ELF-1 (cell line): ENCODE data around the gene SIRT6.
"Not testable (repeated sequence)": the region's sequence is repeated elsewhere in the genome, so short reads cannot be mapped to it uniquely, and the experiment has no call there.

Source experiments
- DNase-seq: peaks from one replicate; pipeline ENCODE4 v3.0.0-alpha.2; 2016; ENCODE audit warnings: low read depth, low spot score

SIRT6 gene

DNA sequence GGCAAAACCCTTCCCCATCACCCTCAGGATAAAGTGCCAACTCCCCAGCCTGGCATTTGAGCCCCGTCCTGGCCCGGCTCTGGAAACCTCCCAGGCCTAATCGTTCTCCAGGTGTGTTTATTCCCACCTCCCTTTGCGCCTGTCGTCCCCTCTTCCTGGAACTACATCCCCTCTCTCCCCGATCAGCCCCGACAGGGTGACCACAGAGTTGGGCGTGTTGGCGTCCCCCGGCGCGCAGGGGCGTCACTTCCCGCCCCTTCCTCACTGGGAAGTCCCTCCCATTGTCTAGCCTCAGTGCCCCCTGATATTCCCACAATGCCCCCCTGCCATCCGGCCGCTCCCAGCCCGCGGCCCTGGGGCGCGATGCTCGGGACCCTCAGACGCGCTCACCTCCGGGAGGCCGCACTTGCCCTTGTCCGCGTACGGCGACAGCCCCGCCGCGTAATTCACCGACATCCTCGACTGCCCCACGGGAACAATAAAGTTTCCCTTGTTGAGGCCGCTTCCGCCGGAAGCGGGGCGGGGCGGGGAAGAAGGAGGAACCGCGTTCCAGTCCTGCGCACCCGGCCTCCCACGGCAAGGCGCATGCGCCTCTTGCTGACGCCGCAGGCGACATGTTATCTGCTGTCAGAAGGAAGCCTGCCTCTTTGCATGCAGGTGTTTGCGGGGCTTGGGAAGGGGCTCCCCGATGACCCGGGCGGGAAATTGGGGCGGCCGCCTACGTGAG is at the start of gene SIRT6, which contains the start of gene ANKRD24:
SIRT6 (minus strand) TSS at position 480 of the 727 bp plus-strand sequence; CDS start at position 456, 24 bp downstream.
ANKRD24 (plus strand) TSS at position 606 of the 727 bp plus-strand sequence. CDS start 3,737 bp downstream, outside the sequence.
- DNase-seq: peak; percentile 97

DNA sequence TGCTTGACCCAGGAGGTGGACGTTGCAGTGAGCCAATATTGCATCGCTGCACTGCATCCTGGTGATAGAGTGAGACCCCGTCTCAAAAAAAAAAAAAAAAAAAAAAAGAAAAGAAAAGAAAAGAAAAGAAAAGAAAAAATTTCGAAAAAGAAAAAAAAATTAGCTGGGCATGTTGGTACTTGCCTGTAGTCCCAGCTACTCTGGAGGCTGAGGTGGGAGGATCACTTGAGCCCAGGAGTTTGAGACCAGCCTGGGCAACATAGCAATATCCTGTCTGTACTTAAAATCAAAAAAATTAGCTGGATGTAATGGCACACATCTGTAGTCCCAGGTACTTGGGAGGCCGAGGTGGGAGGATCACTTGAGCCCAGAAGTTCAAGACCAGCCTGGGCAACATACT is 49.8 kb upstream of the SIRT6 start:
- not testable (repeated sequence) for DNase-seq

DNA sequence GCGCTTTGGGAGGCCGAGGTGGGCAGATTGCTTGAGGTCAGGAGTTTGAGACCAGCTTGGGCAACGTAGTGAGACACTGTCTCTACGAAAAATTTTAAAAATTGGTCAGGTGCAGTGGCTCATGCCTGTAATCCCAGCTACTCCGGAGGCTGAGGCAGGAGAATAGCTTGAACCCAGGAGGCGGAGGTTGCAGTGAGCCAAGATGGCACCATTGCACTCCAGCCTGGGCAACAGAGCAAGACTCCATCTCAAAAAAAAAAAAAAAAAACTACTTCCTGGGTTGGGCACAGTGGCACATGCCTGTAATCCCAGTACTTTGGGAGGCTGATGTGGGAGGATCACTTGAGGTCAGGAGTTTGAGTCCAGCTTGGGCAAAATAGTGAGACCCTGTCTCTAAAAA is 49.2 kb upstream of the SIRT6 start:
- not testable (repeated sequence) for DNase-seq

DNA sequence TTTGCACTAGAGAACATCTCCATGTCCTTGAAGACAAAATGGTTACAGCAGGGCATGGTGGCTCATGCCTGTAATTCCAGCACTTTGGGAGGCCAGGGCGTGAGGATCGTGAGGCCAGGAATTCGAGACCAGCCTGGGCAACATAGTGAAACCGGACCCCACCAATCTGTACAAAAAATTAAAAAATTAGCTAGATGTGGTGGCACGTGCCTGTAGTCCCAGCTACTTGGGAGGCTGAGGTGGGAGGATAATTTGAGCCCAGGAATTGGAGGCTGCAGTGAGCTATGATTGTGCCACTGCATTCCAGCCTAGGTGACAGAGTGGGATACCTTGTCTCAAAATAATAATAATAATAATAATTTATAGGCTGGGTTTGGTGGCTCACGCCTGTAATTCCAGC is 47.9 kb upstream of the SIRT6 start:
- DNase-seq: not testable (repeated sequence)

DNA sequence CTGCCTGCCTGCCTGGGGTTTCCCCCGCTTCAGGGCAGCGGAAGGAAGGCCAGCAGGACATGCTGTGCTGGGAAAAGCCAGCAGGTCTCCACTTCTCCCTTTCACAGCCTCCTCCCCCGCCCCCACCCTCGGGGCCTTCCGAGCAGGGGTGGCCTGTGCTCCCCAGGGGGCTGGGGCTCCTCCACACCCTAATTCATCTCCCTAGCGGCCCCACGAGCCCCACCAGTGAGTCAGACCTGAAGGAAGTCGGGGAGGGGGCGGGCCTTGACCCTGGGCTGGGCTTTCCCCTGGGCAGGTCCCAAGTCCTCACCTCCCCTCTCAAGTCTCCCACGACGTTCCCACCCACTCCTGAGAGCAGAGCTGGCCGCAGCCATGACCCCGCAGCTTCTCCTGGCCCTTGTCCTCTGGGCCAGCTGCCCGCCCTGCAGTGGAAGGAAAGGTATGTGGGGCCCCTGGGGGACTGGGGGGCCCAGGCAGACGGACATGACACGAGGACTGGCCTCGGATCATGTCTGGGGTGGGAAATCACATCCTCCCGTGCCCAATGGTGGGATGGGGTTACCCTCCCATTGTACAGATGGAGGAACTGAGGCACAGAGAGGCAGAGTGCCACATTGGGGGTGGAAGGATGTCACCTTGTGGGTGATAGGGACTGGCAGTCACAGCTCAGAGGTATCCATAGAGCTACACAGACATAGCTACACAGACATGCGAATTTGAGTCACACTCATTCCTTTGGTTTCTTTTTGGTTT is 47.0 kb upstream of the SIRT6 start, which contains the start of gene EBI3:
EBI3 (plus strand) TSS at position 345 of the 753 bp plus-strand sequence; CDS start at position 373, 28 bp downstream.
- peak; percentile 30 for DNase-seq

DNA sequence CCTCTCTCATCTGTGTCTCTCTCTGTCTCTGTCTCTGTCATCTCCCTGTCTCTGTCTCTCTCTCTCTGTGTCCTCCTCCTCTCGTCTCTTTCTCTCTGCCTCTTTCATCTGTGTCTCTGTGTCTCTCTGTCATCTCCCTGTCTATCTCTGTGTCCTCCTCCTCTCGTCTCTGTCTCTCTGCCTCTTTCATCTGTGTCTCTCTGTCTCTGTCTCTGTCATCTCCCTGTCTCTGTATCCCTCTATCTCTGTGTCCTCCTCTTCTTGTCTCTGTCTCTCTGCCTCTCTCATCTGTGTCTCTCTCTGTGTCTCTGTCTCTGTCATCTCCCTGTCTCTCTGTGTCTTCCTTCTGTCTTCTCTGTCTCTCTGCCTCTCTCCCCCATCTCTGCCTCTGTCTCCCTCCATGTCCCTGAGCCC is 46.4 kb upstream of the SIRT6 start:
- DNase-seq: no peak

DNA sequence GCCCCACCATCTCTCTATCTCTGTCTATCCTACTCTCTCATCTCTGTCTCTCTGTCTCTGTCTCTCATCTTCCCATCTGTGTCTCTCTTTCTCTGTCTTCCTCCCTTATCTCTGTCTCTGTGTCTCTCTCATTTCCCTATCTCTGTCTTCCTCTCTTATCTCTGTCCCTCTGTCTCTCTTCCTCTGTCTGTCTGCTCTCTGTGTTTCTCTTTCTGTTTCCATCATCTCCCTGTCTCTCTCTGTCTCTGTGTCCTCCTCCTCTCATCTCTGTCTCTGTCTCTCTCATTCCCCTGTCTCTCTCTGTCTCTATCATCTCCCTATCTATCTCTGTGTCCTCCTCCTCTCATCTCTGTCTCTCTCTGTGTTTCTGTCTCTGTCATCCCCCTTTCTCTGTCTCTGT is 45.4 kb upstream of the SIRT6 start:
- no peak for DNase-seq

DNA sequence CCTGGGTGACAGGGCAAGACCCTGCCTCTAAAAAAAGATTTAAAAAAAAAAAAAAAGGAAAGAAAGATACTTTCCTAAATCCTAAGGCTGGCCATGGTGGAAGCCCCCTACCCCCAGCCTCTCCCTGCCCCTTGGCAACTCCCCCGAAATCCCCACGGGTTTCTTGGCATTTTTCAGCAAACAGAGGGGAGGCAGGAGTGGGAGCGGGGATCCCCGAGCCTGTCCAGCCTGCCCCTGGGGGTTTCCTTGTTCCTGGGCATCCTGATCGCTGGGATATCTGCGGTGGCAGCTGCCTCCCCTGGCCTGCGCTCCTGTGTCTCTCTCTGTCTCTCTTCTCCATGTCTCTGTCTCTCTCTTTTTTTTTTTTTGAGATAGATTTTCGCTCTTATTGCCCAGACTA is 43.5 kb upstream of the SIRT6 start:
- no peak for DNase-seq

DNA sequence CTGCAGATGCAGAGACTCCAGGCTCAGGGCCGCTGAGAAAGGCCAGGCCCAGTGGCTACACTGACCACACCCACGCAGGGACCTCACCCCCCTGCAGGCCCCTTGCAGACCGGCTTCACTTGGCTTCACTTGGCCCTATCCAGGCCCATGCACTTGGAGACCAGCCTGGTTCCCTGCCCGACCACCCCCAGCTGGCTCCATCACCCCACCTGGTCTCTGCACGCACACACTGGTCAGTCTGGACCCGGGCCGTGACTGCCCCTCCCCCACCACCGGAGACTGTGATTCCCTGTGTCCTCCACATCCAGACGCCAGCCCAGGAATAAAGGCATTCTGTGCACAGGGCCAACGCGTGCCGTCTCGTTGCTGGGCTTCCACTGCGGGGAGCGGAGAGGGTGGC is 42.1 kb upstream of the SIRT6 start:
- no peak for DNase-seq

DNA sequence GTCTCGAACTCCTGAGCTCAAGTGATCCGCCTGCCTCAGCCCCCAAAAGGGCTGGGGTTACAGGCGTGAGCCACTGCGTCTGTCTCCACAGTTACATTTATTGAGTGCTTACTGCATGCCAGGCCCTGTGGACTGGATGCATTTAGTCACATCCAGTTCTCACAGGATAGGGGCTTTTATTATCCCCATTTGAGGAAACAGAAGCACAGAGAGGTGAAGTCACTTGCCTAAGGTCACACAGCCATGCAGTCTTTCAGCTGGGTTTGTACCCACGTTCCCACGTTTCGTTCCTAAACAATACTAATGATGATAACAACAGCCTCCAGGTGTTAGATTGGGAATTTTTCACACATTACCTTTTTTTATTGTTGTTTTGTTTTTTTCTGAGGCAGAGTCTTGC is 37.8 kb upstream of the SIRT6 start:
- no peak for DNase-seq

DNA sequence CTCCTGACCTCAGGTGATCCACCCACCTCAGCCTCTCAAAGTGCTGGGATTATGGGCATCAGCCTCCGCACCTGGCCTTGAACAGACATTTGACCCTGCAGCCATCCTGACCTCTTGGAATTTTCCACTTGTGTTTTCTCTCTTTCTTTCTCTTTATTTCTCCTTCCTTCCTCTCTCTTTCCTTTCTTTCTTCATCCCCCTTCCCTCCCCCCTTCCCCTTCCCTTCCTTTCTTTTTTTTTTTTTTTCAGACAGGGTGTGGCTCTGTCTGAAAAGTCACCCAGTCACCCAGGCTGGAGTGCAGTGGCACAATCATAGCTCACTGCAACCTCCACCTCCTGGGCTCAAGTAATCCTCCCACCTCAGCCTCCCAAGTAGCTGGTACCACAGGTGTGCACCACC is 36.2 kb upstream of the SIRT6 start:
- not testable (repeated sequence) for DNase-seq

DNA sequence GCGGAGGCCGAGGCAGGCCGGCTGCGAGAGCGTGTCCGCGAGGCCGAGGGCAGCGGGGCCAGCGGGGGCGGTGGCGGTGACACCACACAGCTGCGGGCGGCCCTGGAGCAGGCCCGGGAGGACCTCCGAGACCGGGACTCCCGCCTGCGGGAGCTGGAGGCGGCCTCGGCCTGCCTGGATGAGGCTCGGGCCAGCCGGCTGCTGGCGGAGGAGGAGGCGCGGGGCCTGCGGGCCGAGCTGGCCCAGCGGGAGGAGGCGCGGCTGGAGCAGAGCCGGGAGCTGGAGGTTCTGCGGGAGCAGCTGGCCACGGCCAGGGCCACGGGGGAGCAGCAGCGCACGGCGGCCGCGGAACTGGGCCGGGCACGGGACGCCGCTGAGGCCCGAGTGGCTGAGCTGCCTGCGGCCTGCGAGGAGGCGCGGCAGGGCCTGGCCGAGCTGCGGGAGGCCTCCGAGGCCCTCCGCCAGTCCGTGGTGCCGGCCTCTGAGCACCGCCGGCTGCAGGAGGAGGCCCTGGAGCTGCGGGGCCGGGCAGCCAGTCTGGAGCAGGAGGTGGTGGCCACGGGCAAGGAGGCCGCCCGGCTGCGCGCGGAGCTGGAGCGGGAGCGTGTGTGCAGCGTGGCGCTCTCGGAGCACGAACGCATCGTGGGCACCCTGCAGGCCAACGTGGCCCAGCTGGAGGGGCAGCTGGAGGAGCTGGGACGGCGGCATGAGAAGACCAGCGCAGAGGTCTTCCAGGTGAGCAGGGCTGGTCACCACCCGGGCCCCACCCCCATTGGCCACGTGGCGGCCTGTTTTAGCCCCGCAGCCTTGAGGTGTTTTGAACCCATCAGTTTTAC is 35.3 kb upstream of the SIRT6 start:
- no peak for DNase-seq

DNA sequence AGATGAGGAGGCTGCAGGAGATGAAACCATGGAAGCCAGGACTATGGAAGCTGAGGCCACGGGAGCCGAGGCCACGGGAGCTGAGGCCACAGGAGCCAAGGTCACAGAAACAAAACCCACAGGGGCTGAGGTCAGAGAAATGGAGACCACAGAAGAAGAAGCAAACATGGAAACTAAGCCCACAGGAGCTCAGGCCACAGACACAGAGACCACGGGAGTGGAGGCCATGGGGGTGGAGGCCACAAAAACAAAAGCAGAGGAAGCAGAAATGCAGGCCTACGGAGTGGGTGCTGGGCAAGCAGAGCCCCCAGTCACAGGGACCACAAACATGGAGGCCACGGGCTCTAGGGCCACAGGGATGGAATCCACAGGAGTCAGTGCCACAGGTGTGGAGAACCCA is 34.5 kb upstream of the SIRT6 start:
- no peak for DNase-seq

DNA sequence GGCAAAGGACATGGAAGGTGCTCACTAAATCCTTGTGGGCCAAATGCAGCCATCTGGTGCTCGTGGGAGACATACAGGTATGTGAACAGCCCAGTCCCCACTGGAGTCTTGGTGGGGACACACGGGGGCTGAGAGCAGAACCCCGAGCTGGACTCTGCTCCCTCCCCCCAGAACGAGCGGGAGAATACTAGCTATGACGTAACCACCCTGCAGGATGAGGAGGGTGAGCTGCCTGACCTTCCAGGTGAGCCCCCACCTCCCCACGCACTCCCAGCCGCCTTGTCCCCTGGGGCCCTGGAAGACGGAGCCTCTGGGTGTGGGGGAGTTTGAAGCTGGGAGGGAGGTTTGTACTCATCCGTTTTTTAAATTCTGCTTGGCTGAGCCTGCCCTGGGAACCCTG is 33.4 kb upstream of the SIRT6 start:
- no peak for DNase-seq

DNA sequence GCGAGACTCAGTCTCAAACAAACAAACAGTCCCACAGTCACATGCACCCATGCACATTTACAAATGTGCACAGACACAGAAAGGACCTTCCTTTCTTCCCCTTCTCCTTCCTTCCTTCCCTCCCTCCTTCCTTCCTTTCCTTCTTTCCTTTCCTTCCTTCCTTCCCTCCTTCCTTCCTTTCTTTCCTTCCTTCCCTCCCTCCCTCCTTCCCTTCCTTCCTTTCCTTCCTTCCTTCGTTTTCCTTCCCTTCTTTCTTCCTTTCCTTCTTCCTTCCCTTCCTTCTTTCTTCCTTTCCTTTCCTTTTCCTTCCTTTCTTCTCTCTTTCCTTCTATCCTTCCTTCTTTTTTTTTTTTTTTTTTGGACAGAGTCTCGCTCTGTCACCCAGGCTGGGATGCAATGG is 30.8 kb upstream of the SIRT6 start:
- no peak for DNase-seq

DNA sequence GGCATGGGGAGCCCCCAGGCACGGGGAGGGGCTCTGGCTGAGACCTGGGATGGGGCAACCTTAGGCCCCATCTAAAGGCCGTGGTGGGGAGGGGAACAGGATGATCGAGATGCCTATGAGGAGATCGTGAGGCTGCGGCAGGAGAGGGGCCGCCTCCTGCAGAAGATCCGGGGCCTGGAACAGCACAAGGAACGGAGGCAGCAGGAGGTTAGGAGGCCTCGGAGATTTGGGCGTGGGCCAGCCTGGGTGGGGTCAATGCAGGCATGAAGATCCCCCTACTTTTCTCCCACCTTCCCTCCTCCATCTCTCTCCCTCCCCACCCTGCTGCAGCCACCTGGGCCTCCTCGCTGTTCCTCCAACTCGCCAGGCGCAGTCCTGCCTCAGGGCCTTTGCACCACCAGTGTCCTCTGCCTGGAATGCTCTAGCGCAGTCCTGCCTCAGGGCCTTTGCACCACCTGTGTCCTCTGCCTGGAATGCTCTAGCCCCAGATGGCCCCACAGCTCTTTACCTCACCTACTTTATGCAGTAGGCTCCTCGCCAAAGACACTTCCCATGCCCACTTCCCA is 27.9 kb upstream of the SIRT6 start:
- DNase-seq: peak; percentile 39

DNA sequence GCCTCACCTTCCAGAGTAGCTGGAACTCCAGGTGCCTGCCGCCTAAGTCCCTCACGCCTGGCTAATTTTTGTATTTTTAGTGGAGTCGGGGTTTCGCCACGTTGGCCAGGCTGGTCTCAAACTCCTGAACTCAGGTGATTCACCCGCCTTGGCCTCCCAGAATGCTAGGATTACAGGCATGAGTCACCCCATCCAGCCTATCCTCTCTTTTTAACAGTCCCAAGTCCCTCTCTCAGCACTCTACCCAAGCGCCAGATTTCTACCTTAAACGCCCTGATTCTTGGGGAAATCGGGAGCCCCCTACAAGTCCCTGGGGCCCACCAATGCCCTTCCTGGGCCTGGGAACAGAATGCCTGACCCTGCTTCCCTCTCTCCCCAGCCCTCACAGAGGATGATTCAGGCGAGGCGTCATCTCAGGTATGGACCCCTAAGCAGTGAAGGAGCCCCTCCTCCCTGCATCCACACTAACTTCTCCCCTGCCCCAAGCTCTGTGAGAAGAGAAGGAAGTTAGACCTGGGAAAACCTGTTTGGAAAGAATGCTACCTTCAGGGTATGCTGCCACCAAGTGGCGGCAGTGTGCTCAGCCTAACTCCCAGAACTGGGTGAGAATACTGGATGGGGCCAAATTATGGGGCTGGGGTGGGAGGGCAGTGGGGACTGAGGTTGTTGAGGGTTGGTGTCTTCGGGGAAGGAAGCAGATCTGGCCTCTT is 26.2 kb upstream of the SIRT6 start:
- DNase-seq: peak; percentile 85

DNA sequence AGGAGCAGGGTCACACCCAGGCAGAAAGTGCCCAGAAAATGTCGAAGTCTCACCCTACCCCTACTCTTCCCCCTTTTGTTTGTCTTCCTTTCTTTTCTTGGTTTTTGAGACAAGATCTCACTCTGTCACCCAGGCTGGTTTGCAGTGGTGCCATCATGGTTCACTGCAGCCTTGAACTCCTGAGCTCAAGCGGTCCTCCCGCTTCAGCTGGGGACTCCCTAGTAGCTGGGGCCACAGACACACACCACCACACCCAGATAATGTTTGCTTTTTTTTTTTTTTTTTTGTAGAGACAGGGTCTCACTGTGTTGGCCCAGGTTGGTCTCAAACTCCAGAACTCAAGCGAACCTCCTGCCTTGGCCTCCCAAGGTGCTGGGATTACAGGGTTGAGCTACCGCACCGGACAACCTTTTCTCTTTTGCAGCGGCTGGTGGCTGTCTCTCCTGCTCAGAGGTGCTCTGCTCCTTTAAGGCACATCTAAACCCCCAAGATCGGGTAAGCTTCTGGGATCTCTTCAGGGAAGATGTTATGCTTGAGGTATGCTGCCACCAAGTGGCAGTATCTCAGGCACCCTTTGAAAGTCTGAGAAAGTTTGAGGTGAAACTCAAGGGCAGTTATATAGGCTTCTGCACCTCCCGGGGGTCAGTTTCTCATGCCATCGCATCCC is 24.6 kb upstream of the SIRT6 start:
- peak; percentile 40 for DNase-seq

DNA sequence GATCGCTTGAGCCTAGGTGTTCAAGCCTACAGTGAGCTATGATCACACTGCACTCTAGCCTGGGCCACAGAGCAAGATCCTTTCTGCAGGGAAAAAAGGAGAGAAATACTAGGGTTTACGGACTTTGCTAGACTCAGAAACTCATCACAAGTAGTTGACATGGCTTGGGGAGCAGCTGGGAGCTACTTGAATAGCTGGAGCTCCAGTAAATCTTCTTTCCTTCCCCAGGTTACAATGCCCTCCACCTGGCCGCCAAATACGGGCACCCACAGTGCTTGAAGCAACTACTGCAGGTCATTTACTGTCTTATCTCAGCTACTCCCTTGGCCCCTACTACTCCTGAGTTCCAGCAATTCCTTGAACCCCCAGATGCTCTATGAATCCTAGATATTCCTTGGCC is 19.4 kb upstream of the SIRT6 start:
- no peak for DNase-seq

DNA sequence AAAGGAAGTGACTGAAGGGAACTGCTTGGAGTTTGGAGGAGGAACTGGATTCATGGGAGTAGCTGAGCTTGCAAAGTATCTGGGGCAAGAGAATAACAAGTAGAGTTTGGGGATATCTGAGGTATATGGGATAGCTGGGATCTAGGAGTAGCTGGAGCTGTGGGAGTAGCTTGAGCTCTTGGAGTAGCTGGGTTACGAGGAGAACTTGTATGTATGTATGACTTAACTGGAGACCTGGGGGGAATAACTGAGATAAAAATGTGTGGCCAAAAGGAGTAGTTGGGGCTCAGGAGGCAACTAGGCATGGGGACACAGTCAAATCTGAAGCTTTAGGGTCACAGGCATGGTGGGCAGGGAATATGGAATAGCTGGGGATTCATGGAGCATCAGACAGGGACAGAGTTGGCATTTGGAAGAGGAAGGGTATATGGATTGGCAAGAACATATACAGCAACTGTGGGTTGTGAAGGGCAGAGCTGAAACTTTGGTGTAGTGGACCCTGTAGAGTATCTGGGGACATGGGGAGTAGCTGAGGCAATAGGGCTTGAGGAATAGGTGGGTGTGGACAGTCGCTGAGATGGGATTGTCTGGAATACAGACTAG is 18.7 kb upstream of the SIRT6 start:
- no peak for DNase-seq
